HepG2 (cell line): Measurements from ENCODE around the gene SLC7A10. TPM values are rescaled to one million over a fixed set of nuclear protein-coding genes. Genes with fewer than 3 reads are reported as not detected.
A peak's percentile ranks its signal among the peaks of the same experiment; 100 is the strongest.

Source experiments
- CHD4 ChIP-seq: fragments of 200-600 bp; sonication (generic); IDR thresholded peaks from 2 replicates; pipeline ENCODE4 v1.7.0; 2017; ENCODE audit warnings: mild to moderate bottlenecking, low read length, borderline replicate concordance
- HNRNPH1 ChIP-seq: fragments of 200-400 bp; formaldehyde crosslinking; optimal IDR thresholded peaks from 2 replicates; pipeline ENCODE3; 2017; ENCODE audit warnings: mild to moderate bottlenecking, low read depth, low read length
- NCOR1 ChIP-seq: fragments of 200-600 bp; sonication (generic); IDR thresholded peaks from 2 replicates; pipeline ENCODE4 v1.7.0; 2017; ENCODE audit warnings: antibody characterized with exemption, low read length, borderline replicate concordance
- POLR2G ChIP-seq: fragments of 200-400 bp; formaldehyde crosslinking; IDR thresholded peaks from 2 replicates; pipeline ENCODE4 v1.6.1; 2018; ENCODE audit warnings: mild to moderate bottlenecking, low read depth, low read length, moderate library complexity
- XRCC5 ChIP-seq: fragments of 200-400 bp; formaldehyde crosslinking; optimal IDR thresholded peaks from 2 replicates; pipeline ENCODE3; 2017; ENCODE audit warnings: mild to moderate bottlenecking, low read length
- ZNF296 ChIP-seq: sonication (generic); formaldehyde crosslinking; conservative IDR thresholded peaks from 2 replicates; pipeline ENCODE4 v1.5.0; 2020; ENCODE audit warnings: mild to moderate bottlenecking, missing genetic modification reagents
- ZNF543 ChIP-seq: sonication (generic); formaldehyde crosslinking; IDR thresholded peaks from 2 replicates; pipeline ENCODE4 v1.4.0; 2020; ENCODE audit warnings: mild to moderate bottlenecking, missing genetic modification reagents
- polyA plus RNA-seq, 8 experiments: library from polyadenylated mRNA; depleted of rRNA in 3 of 8; stranded (reverse) in 7 of 8; unstranded in 1 of 8; fragments of >200 nt; fragmentation: Illumina TruSeq in 4 of 8; extraction: Trizol in 4 of 8; gene quantifications; 2 replicates each; pipeline versions ENCODE4 v1.2.1 to v1.2.3, GENCODE V29; 2011 to 2016; ENCODE audit warnings: low read depth in 4 of 8, missing spikeins in 1 of 8, mixed read lengths in 1 of 8; ENCODE audit not compliant: insufficient read depth in 1 of 8
- total RNA-seq, 5 experiments: library from RNA; depleted of rRNA; stranded (reverse); fragments of >200 nt; fragmentation: Illumina TruSeq; extraction: Trizol; gene quantifications; 2 replicates each; pipeline ENCODE4 v1.2.3, GENCODE V29; 2016; ENCODE audit warnings: low read depth in 1 of 5
- TF ChIP-seq, protein P1 (sequence below): sonication (generic); formaldehyde crosslinking; IDR thresholded peaks from 2 replicates; pipeline ENCODE4 v1.5.0; 2020; ENCODE audit warnings: missing genetic modification reagents
- TF ChIP-seq, protein P2 (sequence below): sonication (generic); formaldehyde crosslinking; IDR thresholded peaks from 2 replicates; pipeline ENCODE4 v1.5.1; 2020; ENCODE audit warnings: missing genetic modification reagents, mild to moderate bottlenecking, borderline replicate concordance
- TF ChIP-seq, protein P3 (sequence below): sonication (generic); formaldehyde crosslinking; IDR thresholded peaks from 2 replicates; pipeline ENCODE4 v1.4.0; 2020; ENCODE audit warnings: mild to moderate bottlenecking, missing genetic modification reagents
- TF ChIP-seq, protein P4 (sequence below): sonication (generic); formaldehyde crosslinking; IDR thresholded peaks from 2 replicates; pipeline ENCODE4 v1.5.0; 2020; ENCODE audit warnings: mild to moderate bottlenecking, missing genetic modification reagents, borderline replicate concordance
- TF ChIP-seq, protein P5 (sequence below): sonication (generic); formaldehyde crosslinking; IDR thresholded peaks from 2 replicates; pipeline ENCODE4 v1.5.1; 2020; ENCODE audit warnings: missing genetic modification reagents, mild to moderate bottlenecking, borderline replicate concordance

SLC7A10 gene
- total and polyA plus RNA-seq, 2 of the 13 experiments (the other 11 are each of a cell fraction or from before 2014, with no cell fraction given), result 1.1 to 2.2 TPM

DNA sequence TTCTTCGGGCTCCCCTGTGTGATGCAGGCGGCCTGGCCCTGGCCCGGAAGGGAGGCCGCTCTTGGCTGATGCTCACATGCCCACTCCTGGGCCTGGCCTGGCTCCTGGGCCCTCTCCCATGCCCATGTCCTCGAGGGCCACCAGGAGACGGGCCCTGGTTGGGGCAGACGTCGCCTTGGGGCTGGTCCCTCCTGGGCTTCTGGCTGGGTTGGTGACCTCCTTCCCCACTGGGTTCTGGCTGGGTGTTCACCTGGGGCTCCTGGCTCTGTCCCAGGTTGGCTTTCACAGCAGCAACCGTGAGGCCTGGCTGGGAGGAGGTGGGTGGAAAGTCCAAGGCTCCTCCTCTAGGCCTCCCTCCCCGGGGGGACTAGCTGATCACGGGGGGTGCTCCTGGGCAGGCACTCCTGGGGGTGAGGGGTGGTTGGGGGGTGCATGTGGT, 15.5 kb upstream of the SLC7A10 start (continued):
- TF ChIP-seq, protein P1, sequence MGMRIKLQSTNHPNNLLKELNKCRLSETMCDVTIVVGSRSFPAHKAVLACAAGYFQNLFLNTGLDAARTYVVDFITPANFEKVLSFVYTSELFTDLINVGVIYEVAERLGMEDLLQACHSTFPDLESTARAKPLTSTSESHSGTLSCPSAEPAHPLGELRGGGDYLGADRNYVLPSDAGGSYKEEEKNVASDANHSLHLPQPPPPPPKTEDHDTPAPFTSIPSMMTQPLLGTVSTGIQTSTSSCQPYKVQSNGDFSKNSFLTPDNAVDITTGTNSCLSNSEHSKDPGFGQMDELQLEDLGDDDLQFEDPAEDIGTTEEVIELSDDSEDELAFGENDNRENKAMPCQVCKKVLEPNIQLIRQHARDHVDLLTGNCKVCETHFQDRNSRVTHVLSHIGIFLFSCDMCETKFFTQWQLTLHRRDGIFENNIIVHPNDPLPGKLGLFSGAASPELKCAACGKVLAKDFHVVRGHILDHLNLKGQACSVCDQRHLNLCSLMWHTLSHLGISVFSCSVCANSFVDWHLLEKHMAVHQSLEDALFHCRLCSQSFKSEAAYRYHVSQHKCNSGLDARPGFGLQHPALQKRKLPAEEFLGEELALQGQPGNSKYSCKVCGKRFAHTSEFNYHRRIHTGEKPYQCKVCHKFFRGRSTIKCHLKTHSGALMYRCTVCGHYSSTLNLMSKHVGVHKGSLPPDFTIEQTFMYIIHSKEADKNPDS (CRISPR knock-in tag), result no peak
- TF ChIP-seq ZNF296 (no peak), CHD4 (no peak), ZNF543 (CRISPR knock-in tag) (no peak; the same call in 1 of the 2 replicates), HNRNPH1 (no peak), POLR2G (0 out of 2 replicates have a peak, but pooled peaks have one; percentile 36), XRCC5 (no peak), NCOR1 (no peak)
- TF ChIP-seq, protein P2, sequence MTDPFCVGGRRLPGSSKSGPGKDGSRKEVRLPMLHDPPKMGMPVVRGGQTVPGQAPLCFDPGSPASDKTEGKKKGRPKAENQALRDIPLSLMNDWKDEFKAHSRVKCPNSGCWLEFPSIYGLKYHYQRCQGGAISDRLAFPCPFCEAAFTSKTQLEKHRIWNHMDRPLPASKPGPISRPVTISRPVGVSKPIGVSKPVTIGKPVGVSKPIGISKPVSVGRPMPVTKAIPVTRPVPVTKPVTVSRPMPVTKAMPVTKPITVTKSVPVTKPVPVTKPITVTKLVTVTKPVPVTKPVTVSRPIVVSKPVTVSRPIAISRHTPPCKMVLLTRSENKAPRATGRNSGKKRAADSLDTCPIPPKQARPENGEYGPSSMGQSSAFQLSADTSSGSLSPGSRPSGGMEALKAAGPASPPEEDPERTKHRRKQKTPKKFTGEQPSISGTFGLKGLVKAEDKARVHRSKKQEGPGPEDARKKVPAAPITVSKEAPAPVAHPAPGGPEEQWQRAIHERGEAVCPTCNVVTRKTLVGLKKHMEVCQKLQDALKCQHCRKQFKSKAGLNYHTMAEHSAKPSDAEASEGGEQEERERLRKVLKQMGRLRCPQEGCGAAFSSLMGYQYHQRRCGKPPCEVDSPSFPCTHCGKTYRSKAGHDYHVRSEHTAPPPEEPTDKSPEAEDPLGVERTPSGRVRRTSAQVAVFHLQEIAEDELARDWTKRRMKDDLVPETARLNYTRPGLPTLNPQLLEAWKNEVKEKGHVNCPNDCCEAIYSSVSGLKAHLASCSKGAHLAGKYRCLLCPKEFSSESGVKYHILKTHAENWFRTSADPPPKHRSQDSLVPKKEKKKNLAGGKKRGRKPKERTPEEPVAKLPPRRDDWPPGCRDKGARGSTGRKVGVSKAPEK, result no peak
- TF ChIP-seq, protein P3, sequence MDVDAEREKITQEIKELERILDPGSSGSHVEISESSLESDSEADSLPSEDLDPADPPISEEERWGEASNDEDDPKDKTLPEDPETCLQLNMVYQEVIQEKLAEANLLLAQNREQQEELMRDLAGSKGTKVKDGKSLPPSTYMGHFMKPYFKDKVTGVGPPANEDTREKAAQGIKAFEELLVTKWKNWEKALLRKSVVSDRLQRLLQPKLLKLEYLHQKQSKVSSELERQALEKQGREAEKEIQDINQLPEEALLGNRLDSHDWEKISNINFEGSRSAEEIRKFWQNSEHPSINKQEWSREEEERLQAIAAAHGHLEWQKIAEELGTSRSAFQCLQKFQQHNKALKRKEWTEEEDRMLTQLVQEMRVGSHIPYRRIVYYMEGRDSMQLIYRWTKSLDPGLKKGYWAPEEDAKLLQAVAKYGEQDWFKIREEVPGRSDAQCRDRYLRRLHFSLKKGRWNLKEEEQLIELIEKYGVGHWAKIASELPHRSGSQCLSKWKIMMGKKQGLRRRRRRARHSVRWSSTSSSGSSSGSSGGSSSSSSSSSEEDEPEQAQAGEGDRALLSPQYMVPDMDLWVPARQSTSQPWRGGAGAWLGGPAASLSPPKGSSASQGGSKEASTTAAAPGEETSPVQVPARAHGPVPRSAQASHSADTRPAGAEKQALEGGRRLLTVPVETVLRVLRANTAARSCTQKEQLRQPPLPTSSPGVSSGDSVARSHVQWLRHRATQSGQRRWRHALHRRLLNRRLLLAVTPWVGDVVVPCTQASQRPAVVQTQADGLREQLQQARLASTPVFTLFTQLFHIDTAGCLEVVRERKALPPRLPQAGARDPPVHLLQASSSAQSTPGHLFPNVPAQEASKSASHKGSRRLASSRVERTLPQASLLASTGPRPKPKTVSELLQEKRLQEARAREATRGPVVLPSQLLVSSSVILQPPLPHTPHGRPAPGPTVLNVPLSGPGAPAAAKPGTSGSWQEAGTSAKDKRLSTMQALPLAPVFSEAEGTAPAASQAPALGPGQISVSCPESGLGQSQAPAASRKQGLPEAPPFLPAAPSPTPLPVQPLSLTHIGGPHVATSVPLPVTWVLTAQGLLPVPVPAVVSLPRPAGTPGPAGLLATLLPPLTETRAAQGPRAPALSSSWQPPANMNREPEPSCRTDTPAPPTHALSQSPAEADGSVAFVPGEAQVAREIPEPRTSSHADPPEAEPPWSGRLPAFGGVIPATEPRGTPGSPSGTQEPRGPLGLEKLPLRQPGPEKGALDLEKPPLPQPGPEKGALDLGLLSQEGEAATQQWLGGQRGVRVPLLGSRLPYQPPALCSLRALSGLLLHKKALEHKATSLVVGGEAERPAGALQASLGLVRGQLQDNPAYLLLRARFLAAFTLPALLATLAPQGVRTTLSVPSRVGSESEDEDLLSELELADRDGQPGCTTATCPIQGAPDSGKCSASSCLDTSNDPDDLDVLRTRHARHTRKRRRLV, result no peak
- TF ChIP-seq, protein P4, sequence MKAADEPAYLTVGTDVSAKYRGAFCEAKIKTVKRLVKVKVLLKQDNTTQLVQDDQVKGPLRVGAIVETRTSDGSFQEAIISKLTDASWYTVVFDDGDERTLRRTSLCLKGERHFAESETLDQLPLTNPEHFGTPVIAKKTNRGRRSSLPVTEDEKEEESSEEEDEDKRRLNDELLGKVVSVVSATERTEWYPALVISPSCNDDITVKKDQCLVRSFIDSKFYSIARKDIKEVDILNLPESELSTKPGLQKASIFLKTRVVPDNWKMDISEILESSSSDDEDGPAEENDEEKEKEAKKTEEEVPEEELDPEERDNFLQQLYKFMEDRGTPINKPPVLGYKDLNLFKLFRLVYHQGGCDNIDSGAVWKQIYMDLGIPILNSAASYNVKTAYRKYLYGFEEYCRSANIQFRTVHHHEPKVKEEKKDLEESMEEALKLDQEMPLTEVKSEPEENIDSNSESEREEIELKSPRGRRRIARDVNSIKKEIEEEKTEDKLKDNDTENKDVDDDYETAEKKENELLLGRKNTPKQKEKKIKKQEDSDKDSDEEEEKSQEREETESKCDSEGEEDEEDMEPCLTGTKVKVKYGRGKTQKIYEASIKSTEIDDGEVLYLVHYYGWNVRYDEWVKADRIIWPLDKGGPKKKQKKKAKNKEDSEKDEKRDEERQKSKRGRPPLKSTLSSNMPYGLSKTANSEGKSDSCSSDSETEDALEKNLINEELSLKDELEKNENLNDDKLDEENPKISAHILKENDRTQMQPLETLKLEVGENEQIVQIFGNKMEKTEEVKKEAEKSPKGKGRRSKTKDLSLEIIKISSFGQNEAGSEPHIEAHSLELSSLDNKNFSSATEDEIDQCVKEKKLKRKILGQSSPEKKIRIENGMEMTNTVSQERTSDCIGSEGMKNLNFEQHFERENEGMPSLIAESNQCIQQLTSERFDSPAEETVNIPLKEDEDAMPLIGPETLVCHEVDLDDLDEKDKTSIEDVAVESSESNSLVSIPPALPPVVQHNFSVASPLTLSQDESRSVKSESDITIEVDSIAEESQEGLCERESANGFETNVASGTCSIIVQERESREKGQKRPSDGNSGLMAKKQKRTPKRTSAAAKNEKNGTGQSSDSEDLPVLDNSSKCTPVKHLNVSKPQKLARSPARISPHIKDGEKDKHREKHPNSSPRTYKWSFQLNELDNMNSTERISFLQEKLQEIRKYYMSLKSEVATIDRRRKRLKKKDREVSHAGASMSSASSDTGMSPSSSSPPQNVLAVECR (CRISPR knock-in tag), result no peak; the same call in 1 of the 2 replicates
- TF ChIP-seq, protein P5, sequence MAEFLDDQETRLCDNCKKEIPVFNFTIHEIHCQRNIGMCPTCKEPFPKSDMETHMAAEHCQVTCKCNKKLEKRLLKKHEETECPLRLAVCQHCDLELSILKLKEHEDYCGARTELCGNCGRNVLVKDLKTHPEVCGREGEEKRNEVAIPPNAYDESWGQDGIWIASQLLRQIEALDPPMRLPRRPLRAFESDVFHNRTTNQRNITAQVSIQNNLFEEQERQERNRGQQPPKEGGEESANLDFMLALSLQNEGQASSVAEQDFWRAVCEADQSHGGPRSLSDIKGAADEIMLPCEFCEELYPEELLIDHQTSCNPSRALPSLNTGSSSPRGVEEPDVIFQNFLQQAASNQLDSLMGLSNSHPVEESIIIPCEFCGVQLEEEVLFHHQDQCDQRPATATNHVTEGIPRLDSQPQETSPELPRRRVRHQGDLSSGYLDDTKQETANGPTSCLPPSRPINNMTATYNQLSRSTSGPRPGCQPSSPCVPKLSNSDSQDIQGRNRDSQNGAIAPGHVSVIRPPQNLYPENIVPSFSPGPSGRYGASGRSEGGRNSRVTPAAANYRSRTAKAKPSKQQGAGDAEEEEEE (CRISPR knock-in tag), result no peak; the same call in 1 of the 2 replicates
